K562 (cell line): Measurements from ENCODE around the gene NES. TPM values are rescaled to one million over a fixed set of nuclear protein-coding genes. Genes with fewer than 3 reads are reported as not detected.
A peak's percentile ranks its signal among the peaks of the same experiment; 100 is the strongest.

ENCODE experiments used
- ATAC-seq: fragments of 200-7000 bp; cut with Tn5 transposase; 3 replicates; pipeline ENCODE4 v1.9.1; 2020; ENCODE audit warnings: moderate library complexity
- BruUV-seq: library from RNA; stranded (reverse); fragments of 400-500 nt; replicated peaks from 2 replicates; lab custom pipeline; 2021; lab: Mats Ljungman, UMichigan
- CTCF ChIA-PET: fragments of 300-600 bp; formaldehyde crosslinking; extraction: SDS; loops from one replicate; lab custom pipeline; 2021; ENCODE audit warnings: low intra/inter-chr PET ratio; lab: Yijun Ruan, JAX
- POLR2A ChIA-PET: fragments of 300-600, 350-650 bp; sonication (Branson Sonifier 250); formaldehyde crosslinking; extraction: SDS; loops from one replicate; lab custom pipeline; 2021; ENCODE audit warnings: antibody characterized with exemption, inconsistent platforms; lab: Yijun Ruan, JAX
- DNase-seq, 4 experiments: peaks; one replicate each; pipeline versions ENCODE4 v3.0.0 to v3.0.0-alpha.2; 2011 to 2018; ENCODE audit warnings: low spot score in 3 of 4, mixed read lengths in 3 of 4; ENCODE audit errors: extremely low read depth in 1 of 4
- FAIRE-seq: peaks from 2 replicates; lab custom pipeline; 2011; peaks lifted over from hg19 to GRCh38; lab: Jason Lieb, UNC
- H2AFZ ChIP-seq: 2 replicates; pipeline ENCODE4 v1.6.0; 2011; ENCODE audit warnings: low read depth, low read length, control low read depth, inconsistent platforms
- H3K27ac ChIP-seq: fragments of 200-600 bp; 3 replicates; pipeline ENCODE4 v1.8.0; 2011; ENCODE audit warnings: low read depth, mild to moderate bottlenecking, control low read depth, inconsistent platforms, low read length, moderate library complexity, mixed read lengths; ENCODE audit errors: extremely low read depth
- H3K27me3 ChIP-seq, 2 experiments: fragments of 300-600 bp in 1 of 2; 2 replicates in 1 of 2; 3 replicates in 1 of 2; pipeline versions ENCODE4 v1.6.0 to v1.8.0; 2011; ENCODE audit warnings: inconsistent platforms in 2 of 2, low read length in 2 of 2, mild to moderate bottlenecking in 1 of 2, mixed read lengths in 1 of 2, moderate library complexity in 1 of 2; ENCODE audit not compliant: control insufficient read depth in 2 of 2, insufficient read depth in 2 of 2
- H3K36me3 ChIP-seq: fragments of 300-600 bp; 3 replicates; pipeline ENCODE4 v1.8.0; 2011; ENCODE audit warnings: mild to moderate bottlenecking, low read length, inconsistent platforms; ENCODE audit not compliant: control insufficient read depth, insufficient read depth
- H3K4me1 ChIP-seq, 2 experiments: fragments of 200-600 bp in 1 of 2; replicated peaks in 1 of 2; 2 replicates in 1 of 2; 3 replicates in 1 of 2; pipeline versions ENCODE4 v1.5.1 to v1.8.0; 2011; ENCODE audit warnings: inconsistent platforms in 2 of 2, low read length in 2 of 2, mild to moderate bottlenecking in 1 of 2, mixed read lengths in 1 of 2, moderate library complexity in 1 of 2; ENCODE audit not compliant: control insufficient read depth in 2 of 2, insufficient read depth in 2 of 2
- H3K4me2 ChIP-seq: 2 replicates; pipeline ENCODE4 v1.6.1; 2011; ENCODE audit warnings: low read length, control low read depth, inconsistent platforms, mixed read lengths; ENCODE audit not compliant: insufficient read depth
- H3K4me3 ChIP-seq: fragments of 200-600 bp; sonication (generic), shearing (Covaris generic); 2 replicates; pipeline ENCODE4 v1.5.1; 2016; ENCODE audit warnings: control low read depth, inconsistent platforms
- H3K79me2 ChIP-seq: fragments of 200-600 bp; 3 replicates; pipeline ENCODE4 v1.8.0; 2011; ENCODE audit warnings: low read length, inconsistent platforms; ENCODE audit not compliant: control insufficient read depth, insufficient read depth
- H3K9ac ChIP-seq, 2 experiments: 2 replicates each; pipeline versions ENCODE4 v1.6.0 to v1.6.1; 2011; ENCODE audit warnings: low read depth in 2 of 2, low read length in 2 of 2, control low read depth in 1 of 2, inconsistent platforms in 1 of 2, mild to moderate bottlenecking in 1 of 2, mixed read lengths in 1 of 2; ENCODE audit not compliant: insufficient read depth in 1 of 2
- H3K9me1 ChIP-seq: one replicate; pipeline ENCODE4 v1.6.0; 2011; ENCODE audit warnings: inconsistent platforms, mild to moderate bottlenecking, low read length, moderate library complexity; ENCODE audit not compliant: control insufficient read depth, insufficient read depth
- H3K9me3 ChIP-seq: replicated peaks from 2 replicates; pipeline ENCODE4 v1.5.1; 2011; ENCODE audit warnings: low read depth, low read length, inconsistent platforms; ENCODE audit not compliant: control insufficient read depth, insufficient read depth
- H4K20me1 ChIP-seq: replicated peaks from 2 replicates; pipeline ENCODE4 v1.6.1; 2011; ENCODE audit warnings: low read length, inconsistent platforms, mixed read lengths; ENCODE audit not compliant: control insufficient read depth, insufficient read depth
- E2F5 ChIP-seq: sonication (generic); formaldehyde crosslinking; IDR thresholded peaks from 2 replicates; pipeline ENCODE4 v1.8.0; 2022; ENCODE audit warnings: mild to moderate bottlenecking, missing genetic modification reagents
- ELF2 ChIP-seq: fragments of 250-450 bp; sonication (Bioruptor Pico); IDR thresholded peaks from 2 replicates; pipeline ENCODE4 v1.5.0; 2021; ENCODE audit warnings: mild to moderate bottlenecking
- GABPA ChIP-seq: fragments of 200-800 bp; sonication (Bioruptor generic); conservative IDR thresholded peaks from 2 replicates; pipeline ENCODE4 v1.6.1; 2016; ENCODE audit warnings: low read depth, missing genetic modification characterization, missing compliant biosample characterization
- MAFK ChIP-seq: IDR thresholded peaks from 2 replicates; pipeline ENCODE4 v1.6.1; 2011; ENCODE audit warnings: low read length, improper control_type of control experiment
- SP1 ChIP-seq: sonication (generic); formaldehyde crosslinking; IDR thresholded peaks from 2 replicates; pipeline ENCODE4 v1.8.1; 2022; ENCODE audit warnings: mild to moderate bottlenecking, missing genetic modification reagents
- ZNF212 ChIP-seq: fragments of 450-650 bp; formaldehyde crosslinking; IDR thresholded peaks from 2 replicates; pipeline ENCODE4 v1.4.0; 2020; ENCODE audit warnings: mild to moderate bottlenecking
- ZNF316 ChIP-seq: fragments of 450-650 bp; IDR thresholded peaks from 2 replicates; pipeline ENCODE4 v1.6.1; 2016
- WGBS: fragments of 100-300 bp; shearing (Covaris generic); methylation state at CpG from one replicate; pipeline ENCODE4 v1.1.6; 2016; ENCODE audit warnings: low coverage, mixed read lengths; ENCODE audit not compliant: insufficient coverage; ENCODE audit errors: missing lambda C conversion rate; 5-methylcytosine and 5-hydroxymethylcytosine counted together
- in situ Hi-C: fragments of 300-500 bp; cut with MboI; formaldehyde crosslinking; loops from 4 replicates; pipeline ENCODE4 v1.15.0; 2018; ENCODE audit warnings: inconsistent platforms, mixed read lengths
- intact Hi-C: fragments of 100-400 bp; cut with micrococcal nuclease; formaldehyde crosslinking; loops from 2 replicates; pipeline ENCODE4 v1.14.2; 2022
- polyA plus RNA-seq, 8 experiments: library from polyadenylated mRNA; depleted of rRNA in 4 of 8; stranded (reverse) in 5 of 8; unstranded in 3 of 8; fragments of >200 nt; fragmentation: Nextera tagmentation in 2 of 8; fragmentation: Illumina TruSeq in 1 of 8; extraction: Ambion mirVana in 2 of 8; extraction: Trizol in 1 of 8; gene quantifications; 2 replicates each; pipeline versions ENCODE4 v1.2.1 to v1.2.3, GENCODE V29; 2011 to 2014; ENCODE audit warnings: inconsistent platforms in 1 of 8, missing spikeins in 1 of 8
- total RNA-seq, 7 experiments: library from RNA; depleted of rRNA in 6 of 7; stranded (reverse); fragments of >200 nt in 6 of 7; fragmentation: Illumina TruSeq in 2 of 7; extraction: Trizol in 2 of 7; gene quantifications; 2 replicates each; pipeline versions ENCODE4 v1.2.1 to v1.2.3, GENCODE V29; 2011 to 2021; ENCODE audit warnings: low replicate concordance in 1 of 7

The NES gene
- total and polyA plus RNA-seq, 9 of the 15 experiments (the other 6 are each of a cell fraction or from before 2014, with no cell fraction given) = 0.10 to 8.6 (median 4.2) TPM

GRCh38 chr1:156700736-156701531 is 23.7 kb upstream of the NES start:
- ATAC-seq = peak; percentile 6; the same call in 2 of the 3 replicates
- H3K9me3 ChIP-seq = no peaks in the 10 kb centered on the region
- H3K4me3 ChIP-seq = no peak overlapping the region
- peaks cover 8 to 30% of the 10 kb centered on the region in 2 experiments; a peak in 4 of 5 replicates for H3K4me1 ChIP-seq
- 42% methylated on average over 8 of the region's 8 CpGs for WGBS
- no peaks in the 10 kb centered on the region for H3K9me1 ChIP-seq
- BruUV-seq = no TSS peak
- intact Hi-C loops = no loop called here
- peak overlapping the region in 1 of 2 experiments; percentile 76; a peak in 2 of 4 replicates for H3K9ac ChIP-seq
- no peak for FAIRE-seq
- no peaks in the 10 kb centered on the region for H3K36me3 ChIP-seq
- H3K27me3 ChIP-seq = no peaks in the 10 kb centered on the region
- in situ Hi-C loops = no loop called here
- no peak overlapping the region for H3K4me2 ChIP-seq
- no peaks in the 10 kb centered on the region for H4K20me1 ChIP-seq
- ChIA-PET POLR2A (interaction anchor here (0.7 to 1.3 kb wide), 7 partner anchors 9 to 77 kb away, joined by 3 to 9 read pairs (median 3); no protein-coding TSS in a partner anchor), CTCF (interaction anchor here (1.3 kb wide), 1 partner anchor 12 kb away, joined by 4 read pairs; no protein-coding TSS in a partner anchor)
- no peaks in the 10 kb centered on the region for H3K79me2 ChIP-seq
- no peak overlapping the region for H3K27ac ChIP-seq
- peak overlapping the region; percentile 15 for H2AFZ ChIP-seq
- DNase-seq = peak in 3 of 4 experiments; percentile 15 to 35 (median 30)
- no peak for TF ChIP-seq SP1 (CRISPR knock-in tag)
- no peak for TF ChIP-seq ELF2 (CRISPR knock-in tag)
- TF ChIP-seq GABPA (tag) = no peak
- peak; percentile 75 for TF ChIP-seq ZNF316
- no peak for TF ChIP-seq E2F5 (CRISPR knock-in tag)
- 0 out of 2 replicates have a peak, but pooled peaks have one; percentile 11 for TF ChIP-seq MAFK
- TF ChIP-seq ZNF212 = no peak
